WTC11 (cell line): Measurements from ENCODE around the gene OPN1SW. TPM values are rescaled to one million over a fixed set of nuclear protein-coding genes. Genes with fewer than 3 reads are reported as not detected.

Experiments used
- ATAC-seq: fragments of 200-7000 bp; cut with Tn5 transposase; 2 replicates; pipeline ENCODE4 v1.10.0; 2021; ENCODE audit warnings: mild to moderate bottlenecking, moderate library complexity
- CTCF ChIA-PET: fragments of 300-600 bp; sonication (Branson Sonifier 250); formaldehyde crosslinking; loops from one replicate; lab custom pipeline; 2021; ENCODE audit warnings: antibody characterized with exemption; lab: Charles Lee
- POLR2A ChIA-PET: fragments of 350-600 bp; sonication (Branson Sonifier 250); formaldehyde crosslinking; loops from one replicate; lab custom pipeline; 2021; ENCODE audit warnings: antibody characterized with exemption; lab: Charles Lee
- DNase-seq: peaks from one replicate; pipeline ENCODE4 v3.0.0; 2021; ENCODE audit warnings: low spot score
- H3K27ac Mint-ChIP-seq: 2 replicates; pipeline ENCODE4 v1.8.0; 2021; ENCODE audit warnings: mixed read lengths
- H3K27me3 Mint-ChIP-seq: 2 replicates; pipeline ENCODE4 v1.8.0; 2021; ENCODE audit warnings: low read depth, mild to moderate bottlenecking, moderate library complexity, mixed read lengths
- H3K36me3 Mint-ChIP-seq: 2 replicates; pipeline ENCODE4 v1.8.0; 2021; ENCODE audit warnings: mixed read lengths
- H3K4me1 Mint-ChIP-seq: 2 replicates; pipeline ENCODE4 v1.8.0; 2022; ENCODE audit warnings: mixed read lengths
- H3K4me3 Mint-ChIP-seq: 2 replicates; pipeline ENCODE4 v1.8.0; 2021; ENCODE audit warnings: mild to moderate bottlenecking, moderate library complexity, mixed read lengths
- H3K9me3 Mint-ChIP-seq: 2 replicates; pipeline ENCODE4 v1.8.0; 2021; ENCODE audit warnings: mixed read lengths
- CBFB ChIP-seq: sonication (generic); formaldehyde crosslinking; IDR thresholded peaks from 2 replicates; pipeline ENCODE4 v1.8.1; 2022; ENCODE audit warnings: mild to moderate bottlenecking, low read depth, missing genetic modification reagents
- GTF2I ChIP-seq: fragments of 250-450 bp; sonication (Bioruptor Pico); conservative IDR thresholded peaks from 2 replicates; pipeline ENCODE4 v1.4.0; 2021; ENCODE audit warnings: mild to moderate bottlenecking
- NFATC4 ChIP-seq: fragments of 250-450 bp; sonication (Bioruptor Pico); IDR thresholded peaks from 2 replicates; pipeline ENCODE4 v1.9.0; 2021; ENCODE audit warnings: mild to moderate bottlenecking
- NR3C1 ChIP-seq: sonication (generic); formaldehyde crosslinking; conservative IDR thresholded peaks from 2 replicates; pipeline ENCODE4 v1.8.1; 2023; ENCODE audit warnings: low read depth, mild to moderate bottlenecking, missing genetic modification reagents
- TCF7 ChIP-seq: sonication (generic); formaldehyde crosslinking; IDR thresholded peaks from 2 replicates; pipeline ENCODE4 v1.8.0; 2022; ENCODE audit warnings: mild to moderate bottlenecking, low read depth, missing genetic modification reagents, moderate library complexity
- ZBTB21 ChIP-seq: sonication (generic); formaldehyde crosslinking; IDR thresholded peaks from 2 replicates; pipeline ENCODE4 v1.8.1; 2023; ENCODE audit warnings: mild to moderate bottlenecking, missing genetic modification reagents, borderline replicate concordance
- total RNA-seq: library from RNA; stranded (reverse); gene quantifications from 3 replicates; pipeline ENCODE4 v1.2.3, GENCODE V29; 2021
- TF ChIP-seq, protein P1 (sequence below): sonication (generic); formaldehyde crosslinking; IDR thresholded peaks from 2 replicates; pipeline ENCODE4 v1.8.0; 2022; ENCODE audit warnings: missing genetic modification reagents
- TF ChIP-seq, protein P2 (sequence below): fragments of 250-450 bp; sonication (Bioruptor Pico); conservative IDR thresholded peaks from 2 replicates; pipeline ENCODE4 v1.9.0; 2021; ENCODE audit warnings: mild to moderate bottlenecking
- TF ChIP-seq, protein P3 (sequence below): fragments of 250-450 bp; sonication (Bioruptor Pico); IDR thresholded peaks from 2 replicates; pipeline ENCODE4 v2.1.2; 2022; ENCODE audit warnings: mild to moderate bottlenecking, moderate library complexity
- TF ChIP-seq, protein P4 (sequence below): sonication (generic); formaldehyde crosslinking; IDR thresholded peaks from 2 replicates; pipeline ENCODE4 v1.8.0; 2022; ENCODE audit warnings: mild to moderate bottlenecking, missing genetic modification reagents
- TF ChIP-seq, protein P5 (sequence below): sonication (generic); formaldehyde crosslinking; conservative IDR thresholded peaks from 2 replicates; pipeline ENCODE4 v1.8.1; 2022; ENCODE audit warnings: mild to moderate bottlenecking, missing genetic modification reagents
- TF ChIP-seq, protein P6 (sequence below): sonication (generic); formaldehyde crosslinking; IDR thresholded peaks from 2 replicates; pipeline ENCODE4 v1.8.0; 2022; ENCODE audit warnings: mild to moderate bottlenecking, missing genetic modification reagents
- TF ChIP-seq, protein P7 (sequence below): sonication (generic); formaldehyde crosslinking; IDR thresholded peaks from 2 replicates; pipeline ENCODE4 v1.8.1; 2022; ENCODE audit warnings: mild to moderate bottlenecking, moderate library complexity, missing genetic modification reagents
- TF ChIP-seq, protein P8 (sequence below): sonication (generic); formaldehyde crosslinking; IDR thresholded peaks from 2 replicates; pipeline ENCODE4 v1.8.0; 2023; ENCODE audit warnings: missing genetic modification reagents

OPN1SW gene
- total RNA-seq, 1 experiment from 2014 or later = not detected

DNA sequence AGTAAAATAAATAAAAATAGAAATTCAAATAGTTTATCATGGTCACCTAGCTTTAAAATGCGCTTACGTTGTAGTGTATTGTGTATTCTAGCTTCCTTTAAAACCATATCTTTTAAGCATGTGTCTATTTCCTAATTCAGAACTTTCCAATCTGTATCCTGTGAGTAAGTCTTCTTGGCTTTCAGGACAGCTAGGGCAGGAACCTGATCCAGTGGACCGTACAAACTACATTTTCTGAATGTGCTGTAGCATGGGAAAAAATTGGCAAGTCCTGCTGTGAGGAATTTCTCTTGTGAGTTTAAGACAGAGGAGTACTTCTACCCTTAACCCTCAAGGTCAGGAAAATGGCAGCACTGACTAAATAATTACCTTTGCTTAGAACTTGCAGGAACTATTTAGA, 12.1 kb downstream of the OPN1SW start (continued):
- TF ChIP-seq, protein P1, sequence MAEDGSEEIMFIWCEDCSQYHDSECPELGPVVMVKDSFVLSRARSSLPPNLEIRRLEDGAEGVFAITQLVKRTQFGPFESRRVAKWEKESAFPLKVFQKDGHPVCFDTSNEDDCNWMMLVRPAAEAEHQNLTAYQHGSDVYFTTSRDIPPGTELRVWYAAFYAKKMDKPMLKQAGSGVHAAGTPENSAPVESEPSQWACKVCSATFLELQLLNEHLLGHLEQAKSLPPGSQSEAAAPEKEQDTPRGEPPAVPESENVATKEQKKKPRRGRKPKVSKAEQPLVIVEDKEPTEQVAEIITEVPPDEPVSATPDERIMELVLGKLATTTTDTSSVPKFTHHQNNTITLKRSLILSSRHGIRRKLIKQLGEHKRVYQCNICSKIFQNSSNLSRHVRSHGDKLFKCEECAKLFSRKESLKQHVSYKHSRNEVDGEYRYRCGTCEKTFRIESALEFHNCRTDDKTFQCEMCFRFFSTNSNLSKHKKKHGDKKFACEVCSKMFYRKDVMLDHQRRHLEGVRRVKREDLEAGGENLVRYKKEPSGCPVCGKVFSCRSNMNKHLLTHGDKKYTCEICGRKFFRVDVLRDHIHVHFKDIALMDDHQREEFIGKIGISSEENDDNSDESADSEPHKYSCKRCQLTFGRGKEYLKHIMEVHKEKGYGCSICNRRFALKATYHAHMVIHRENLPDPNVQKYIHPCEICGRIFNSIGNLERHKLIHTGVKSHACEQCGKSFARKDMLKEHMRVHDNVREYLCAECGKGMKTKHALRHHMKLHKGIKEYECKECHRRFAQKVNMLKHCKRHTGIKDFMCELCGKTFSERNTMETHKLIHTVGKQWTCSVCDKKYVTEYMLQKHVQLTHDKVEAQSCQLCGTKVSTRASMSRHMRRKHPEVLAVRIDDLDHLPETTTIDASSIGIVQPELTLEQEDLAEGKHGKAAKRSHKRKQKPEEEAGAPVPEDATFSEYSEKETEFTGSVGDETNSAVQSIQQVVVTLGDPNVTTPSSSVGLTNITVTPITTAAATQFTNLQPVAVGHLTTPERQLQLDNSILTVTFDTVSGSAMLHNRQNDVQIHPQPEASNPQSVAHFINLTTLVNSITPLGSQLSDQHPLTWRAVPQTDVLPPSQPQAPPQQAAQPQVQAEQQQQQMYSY (CRISPR knock-in tag) = no peak
- TF ChIP-seq, protein P2, sequence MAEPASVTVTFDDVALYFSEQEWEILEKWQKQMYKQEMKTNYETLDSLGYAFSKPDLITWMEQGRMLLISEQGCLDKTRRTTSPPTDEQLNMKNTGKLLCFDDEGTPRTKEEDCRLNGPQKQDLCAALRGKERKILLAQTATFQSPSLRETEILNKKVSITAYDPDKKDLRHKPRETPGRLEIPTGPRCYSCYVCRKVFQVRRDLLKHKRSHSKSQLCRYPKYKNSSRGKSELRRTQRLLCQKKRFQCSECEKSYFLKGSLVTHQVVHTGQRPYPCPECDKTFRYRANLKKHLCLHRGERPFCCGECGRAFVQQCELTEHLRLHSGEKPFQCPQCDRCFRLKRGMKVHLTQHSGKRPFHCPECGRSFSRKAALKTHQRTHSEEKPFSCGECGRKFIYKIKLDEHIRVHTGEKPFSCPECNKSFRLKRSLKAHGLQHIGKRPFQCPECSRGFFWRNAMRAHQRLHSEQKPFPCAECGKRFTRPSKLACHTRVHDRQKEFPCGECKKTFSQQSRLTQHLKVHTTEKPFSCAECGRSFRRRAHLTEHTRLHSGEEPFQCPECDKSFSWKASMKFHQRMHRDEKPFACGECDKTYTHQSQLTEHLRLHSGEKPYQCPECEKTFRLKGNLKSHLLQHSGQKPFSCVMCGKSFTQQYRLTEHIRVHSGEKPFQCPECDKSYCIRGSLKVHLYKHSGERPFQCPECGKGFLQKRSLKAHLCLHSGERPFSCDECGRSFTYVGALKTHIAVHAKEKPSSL (CRISPR knock-in tag) = no peak
- TF ChIP-seq, protein P3, sequence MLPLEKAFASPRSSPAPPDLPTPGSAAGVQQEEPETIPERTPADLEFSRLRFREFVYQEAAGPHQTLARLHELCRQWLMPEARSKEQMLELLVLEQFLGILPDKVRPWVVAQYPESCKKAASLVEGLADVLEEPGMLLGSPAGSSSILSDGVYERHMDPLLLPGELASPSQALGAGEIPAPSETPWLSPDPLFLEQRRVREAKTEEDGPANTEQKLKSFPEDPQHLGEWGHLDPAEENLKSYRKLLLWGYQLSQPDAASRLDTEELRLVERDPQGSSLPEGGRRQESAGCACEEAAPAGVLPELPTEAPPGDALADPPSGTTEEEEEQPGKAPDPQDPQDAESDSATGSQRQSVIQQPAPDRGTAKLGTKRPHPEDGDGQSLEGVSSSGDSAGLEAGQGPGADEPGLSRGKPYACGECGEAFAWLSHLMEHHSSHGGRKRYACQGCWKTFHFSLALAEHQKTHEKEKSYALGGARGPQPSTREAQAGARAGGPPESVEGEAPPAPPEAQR (CRISPR knock-in tag) = no peak
- TF ChIP-seq, protein P4, sequence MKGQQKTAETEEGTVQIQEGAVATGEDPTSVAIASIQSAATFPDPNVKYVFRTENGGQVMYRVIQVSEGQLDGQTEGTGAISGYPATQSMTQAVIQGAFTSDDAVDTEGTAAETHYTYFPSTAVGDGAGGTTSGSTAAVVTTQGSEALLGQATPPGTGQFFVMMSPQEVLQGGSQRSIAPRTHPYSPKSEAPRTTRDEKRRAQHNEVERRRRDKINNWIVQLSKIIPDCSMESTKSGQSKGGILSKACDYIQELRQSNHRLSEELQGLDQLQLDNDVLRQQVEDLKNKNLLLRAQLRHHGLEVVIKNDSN (CRISPR knock-in tag) = no peak
- TF ChIP-seq, protein P5, sequence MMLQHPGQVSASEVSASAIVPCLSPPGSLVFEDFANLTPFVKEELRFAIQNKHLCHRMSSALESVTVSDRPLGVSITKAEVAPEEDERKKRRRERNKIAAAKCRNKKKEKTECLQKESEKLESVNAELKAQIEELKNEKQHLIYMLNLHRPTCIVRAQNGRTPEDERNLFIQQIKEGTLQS = no peak
- no peak for TF ChIP-seq ZBTB21 (CRISPR knock-in tag)

DNA sequence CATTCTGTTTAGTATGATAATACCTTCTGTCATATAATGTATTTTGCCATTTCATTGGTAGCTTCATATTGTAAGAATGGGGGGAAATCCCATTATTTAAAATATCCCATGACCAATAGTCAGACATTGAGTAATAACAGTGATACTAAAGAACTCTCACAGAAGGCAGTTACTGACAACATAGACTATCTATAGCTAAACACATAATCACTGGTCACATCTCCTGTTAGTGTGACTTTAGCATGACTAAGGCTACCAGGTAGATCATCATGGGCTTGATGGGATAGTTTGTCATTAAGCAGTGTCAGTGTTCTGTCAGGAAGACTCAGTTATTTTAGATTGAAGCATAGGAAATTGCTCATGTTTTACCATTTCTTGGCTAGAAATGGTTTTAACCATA, 16.4 kb downstream of the OPN1SW start:
- Mint-ChIP-seq H3K27ac (no peak overlapping the region), H3K4me3 (no peak overlapping the region), H3K36me3 (peaks cover 61% of the 10 kb centered on the region), H3K9me3 (no peaks in the 10 kb centered on the region), H3K27me3 (no peaks in the 10 kb centered on the region), H3K4me1 (no peaks in the 10 kb centered on the region)
- TF ChIP-seq, protein P6, sequence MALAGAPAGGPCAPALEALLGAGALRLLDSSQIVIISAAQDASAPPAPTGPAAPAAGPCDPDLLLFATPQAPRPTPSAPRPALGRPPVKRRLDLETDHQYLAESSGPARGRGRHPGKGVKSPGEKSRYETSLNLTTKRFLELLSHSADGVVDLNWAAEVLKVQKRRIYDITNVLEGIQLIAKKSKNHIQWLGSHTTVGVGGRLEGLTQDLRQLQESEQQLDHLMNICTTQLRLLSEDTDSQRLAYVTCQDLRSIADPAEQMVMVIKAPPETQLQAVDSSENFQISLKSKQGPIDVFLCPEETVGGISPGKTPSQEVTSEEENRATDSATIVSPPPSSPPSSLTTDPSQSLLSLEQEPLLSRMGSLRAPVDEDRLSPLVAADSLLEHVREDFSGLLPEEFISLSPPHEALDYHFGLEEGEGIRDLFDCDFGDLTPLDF = no peak
- TF ChIP-seq NFATC4 (CRISPR knock-in tag) (no peak), NR3C1 (CRISPR knock-in tag) (no peak), ZBTB21 (CRISPR knock-in tag) (no peak), TCF7 (CRISPR knock-in tag) (no peak), CBFB (CRISPR knock-in tag) (no peak)
- no peak for ATAC-seq
- CTCF ChIA-PET = no interaction called here
- POLR2A ChIA-PET = no interaction called here
- DNase-seq = no peak

DNA sequence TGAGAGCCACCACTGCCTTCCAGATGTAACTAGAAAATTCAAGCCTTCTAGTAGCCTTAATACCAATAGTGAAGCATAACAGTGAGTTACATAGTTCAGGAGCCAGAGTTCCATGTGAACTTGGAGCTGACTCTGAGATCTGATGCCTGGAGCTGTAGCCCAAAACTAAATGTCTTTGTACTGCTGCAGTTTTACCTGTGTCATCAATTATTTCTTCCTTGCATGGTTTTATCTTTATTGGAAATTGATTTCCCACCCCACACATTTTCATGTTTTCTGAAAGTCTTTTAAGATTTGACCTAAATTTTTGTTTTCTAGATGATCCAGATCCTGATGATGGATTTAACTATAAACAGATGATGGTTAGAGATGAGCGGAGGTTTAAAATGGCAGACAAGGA, 17.0 kb downstream of the OPN1SW start:
- ChIA-PET POLR2A (no interaction called here), CTCF (no interaction called here)
- no peak for ATAC-seq
- Mint-ChIP-seq H3K27me3 (no peaks in the 10 kb centered on the region), H3K4me3 (no peak overlapping the region), H3K9me3 (no peaks in the 10 kb centered on the region)
- TF ChIP-seq, protein P7, sequence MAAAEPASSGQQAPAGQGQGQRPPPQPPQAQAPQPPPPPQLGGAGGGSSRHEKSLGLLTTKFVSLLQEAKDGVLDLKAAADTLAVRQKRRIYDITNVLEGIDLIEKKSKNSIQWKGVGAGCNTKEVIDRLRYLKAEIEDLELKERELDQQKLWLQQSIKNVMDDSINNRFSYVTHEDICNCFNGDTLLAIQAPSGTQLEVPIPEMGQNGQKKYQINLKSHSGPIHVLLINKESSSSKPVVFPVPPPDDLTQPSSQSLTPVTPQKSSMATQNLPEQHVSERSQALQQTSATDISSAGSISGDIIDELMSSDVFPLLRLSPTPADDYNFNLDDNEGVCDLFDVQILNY = no peak
- TF ChIP-seq GTF2I (CRISPR knock-in tag) = no peak
- TF ChIP-seq, protein P8, sequence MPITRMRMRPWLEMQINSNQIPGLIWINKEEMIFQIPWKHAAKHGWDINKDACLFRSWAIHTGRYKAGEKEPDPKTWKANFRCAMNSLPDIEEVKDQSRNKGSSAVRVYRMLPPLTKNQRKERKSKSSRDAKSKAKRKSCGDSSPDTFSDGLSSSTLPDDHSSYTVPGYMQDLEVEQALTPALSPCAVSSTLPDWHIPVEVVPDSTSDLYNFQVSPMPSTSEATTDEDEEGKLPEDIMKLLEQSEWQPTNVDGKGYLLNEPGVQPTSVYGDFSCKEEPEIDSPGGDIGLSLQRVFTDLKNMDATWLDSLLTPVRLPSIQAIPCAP (CRISPR knock-in tag) = no peak
- TF ChIP-seq, all 79 proteins: peak for 0
- Mint-ChIP-seq H3K27ac (no peak overlapping the region), H3K36me3 (peaks cover 62% of the 10 kb centered on the region), H3K4me1 (no peaks in the 10 kb centered on the region)
- no peak for DNase-seq
